ENCODE measurements around the gene DELE1.

DELE1 gene, protein sequence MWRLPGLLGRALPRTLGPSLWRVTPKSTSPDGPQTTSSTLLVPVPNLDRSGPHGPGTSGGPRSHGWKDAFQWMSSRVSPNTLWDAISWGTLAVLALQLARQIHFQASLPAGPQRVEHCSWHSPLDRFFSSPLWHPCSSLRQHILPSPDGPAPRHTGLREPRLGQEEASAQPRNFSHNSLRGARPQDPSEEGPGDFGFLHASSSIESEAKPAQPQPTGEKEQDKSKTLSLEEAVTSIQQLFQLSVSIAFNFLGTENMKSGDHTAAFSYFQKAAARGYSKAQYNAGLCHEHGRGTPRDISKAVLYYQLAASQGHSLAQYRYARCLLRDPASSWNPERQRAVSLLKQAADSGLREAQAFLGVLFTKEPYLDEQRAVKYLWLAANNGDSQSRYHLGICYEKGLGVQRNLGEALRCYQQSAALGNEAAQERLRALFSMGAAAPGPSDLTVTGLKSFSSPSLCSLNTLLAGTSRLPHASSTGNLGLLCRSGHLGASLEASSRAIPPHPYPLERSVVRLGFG

DNA sequence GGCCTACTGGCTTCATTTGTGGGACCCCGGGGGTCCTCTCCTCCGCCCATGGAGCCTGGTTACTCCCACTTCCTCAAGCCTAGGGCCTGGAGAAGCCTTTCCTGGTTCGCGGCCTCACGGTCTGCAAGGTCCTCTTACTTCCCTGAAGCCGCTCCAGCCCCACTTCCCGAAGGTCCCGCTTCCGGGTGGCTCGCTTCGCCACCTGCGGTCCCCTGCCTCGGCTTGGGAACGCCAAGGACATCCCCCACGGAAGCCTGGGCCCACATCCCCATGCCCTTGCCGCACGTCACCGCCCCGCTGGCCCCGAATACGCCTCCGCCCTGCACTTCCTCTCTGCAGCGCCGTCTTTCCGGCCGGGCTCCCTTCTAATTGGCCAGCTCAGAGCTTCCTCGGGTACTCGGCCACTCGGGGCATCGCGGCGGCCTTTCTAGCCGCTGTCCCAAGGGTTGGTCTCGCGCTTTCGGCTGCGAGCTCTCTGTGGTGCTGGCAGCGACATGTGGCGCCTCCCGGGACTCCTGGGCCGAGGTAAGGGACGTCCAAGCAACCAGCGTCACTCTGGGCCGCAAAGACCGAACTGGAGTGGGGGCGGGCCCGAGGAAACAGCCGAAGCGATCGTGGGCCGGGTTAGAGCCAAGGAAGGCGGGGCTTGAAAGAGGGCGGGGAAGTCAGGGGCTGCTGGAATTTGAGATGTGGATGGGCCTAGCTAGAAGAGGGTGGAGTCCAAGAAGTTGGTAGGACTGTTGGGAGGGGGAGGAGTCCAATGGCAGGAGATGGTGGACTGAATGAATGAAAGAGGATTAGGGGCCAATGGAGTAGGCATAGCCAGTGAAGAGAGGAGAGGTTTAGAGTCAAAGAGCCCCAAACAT is at the start of gene DELE1:
DELE1 (plus strand) TSS at position 424 of the 866 bp plus-strand sequence; CDS start at position 495, 71 bp downstream.
- peak; percentile 98 for DNase-seq

DNA sequence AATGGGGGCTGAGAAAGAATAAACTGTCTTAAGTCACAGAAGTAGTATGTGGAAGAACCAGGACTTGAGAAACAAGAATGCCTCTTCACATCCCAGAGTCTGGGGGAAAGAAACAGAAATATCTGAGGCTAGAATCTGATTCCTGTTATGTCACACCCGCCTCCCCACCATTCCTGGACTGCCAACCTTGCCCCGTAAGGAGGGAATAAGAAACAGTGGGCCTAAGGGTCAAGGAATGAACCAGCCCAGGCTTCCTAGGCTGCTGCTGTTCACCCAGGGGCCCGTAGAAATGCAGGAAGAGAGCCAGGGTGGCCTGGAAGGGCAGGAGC is 49.8 kb upstream of the DELE1 start:
- DNase-seq = no peak

DNA sequence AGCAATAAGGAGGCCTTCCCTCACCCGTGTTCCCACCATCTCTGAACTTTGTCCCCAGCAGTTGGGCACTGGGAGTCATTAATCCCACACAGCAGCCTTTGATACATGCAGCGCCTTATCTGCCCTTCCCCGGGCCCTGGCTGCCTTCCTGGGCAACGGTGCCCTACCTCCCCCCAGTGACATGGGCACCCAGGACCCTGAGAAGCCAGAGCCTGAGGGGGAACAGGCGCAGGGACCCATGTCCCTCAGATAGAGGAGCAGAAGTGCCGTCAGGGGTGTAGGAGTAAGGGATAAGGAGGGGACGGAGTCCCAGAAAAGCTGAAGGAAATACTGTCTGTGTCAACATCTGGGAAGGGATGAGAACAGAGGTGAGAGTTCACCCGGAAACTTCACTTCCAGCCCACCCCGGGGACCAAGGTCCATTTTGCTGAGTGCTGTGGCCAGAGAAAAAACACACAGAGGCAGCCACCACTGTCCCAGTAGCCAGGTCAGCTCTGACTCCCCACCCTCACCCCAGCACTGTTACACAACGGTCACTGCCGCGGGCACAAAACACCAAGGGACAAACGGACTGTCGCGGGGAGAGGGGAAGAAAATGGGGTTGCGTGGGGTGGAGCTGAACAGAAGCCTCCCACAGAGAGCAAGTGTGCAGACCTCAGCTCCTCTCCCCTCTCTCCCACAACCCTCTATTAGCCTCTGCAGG is 49.3 kb upstream of the DELE1 start:
- DNase-seq = peak; percentile 30

DNA sequence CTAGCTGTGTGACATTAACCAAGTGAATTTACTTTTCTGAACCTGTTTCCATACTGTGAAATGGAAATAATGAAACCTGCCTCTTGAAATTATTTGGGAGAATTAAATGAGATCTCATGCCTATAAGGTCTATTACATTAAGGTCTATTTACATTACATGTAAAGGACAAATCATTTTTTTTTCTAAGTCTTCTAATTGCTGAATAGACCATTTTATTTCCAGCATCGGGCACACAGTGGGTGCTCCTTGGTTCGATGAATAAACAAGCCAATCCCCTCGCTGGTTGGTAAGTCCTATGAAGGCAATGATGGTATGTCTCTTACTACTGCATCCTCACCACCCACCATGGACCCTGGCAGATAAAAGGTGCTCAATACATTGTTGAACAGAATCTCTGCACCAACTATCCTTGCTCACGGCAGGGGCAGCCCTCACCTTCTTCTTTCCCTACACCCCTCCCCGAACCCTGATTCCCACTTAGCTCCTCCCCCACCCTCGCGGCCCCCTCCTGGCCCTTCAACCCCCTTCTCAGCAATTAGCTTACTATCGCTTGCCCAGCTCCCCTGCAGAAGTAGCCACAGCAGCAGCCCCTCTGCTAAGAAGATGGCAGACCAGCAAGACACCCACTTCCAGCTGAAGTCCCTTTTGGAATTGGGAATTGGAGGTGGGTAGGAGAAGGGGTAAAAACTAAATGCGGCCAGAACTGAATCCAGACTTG is 48.5 kb upstream of the DELE1 start:
- no peak for DNase-seq

DNA sequence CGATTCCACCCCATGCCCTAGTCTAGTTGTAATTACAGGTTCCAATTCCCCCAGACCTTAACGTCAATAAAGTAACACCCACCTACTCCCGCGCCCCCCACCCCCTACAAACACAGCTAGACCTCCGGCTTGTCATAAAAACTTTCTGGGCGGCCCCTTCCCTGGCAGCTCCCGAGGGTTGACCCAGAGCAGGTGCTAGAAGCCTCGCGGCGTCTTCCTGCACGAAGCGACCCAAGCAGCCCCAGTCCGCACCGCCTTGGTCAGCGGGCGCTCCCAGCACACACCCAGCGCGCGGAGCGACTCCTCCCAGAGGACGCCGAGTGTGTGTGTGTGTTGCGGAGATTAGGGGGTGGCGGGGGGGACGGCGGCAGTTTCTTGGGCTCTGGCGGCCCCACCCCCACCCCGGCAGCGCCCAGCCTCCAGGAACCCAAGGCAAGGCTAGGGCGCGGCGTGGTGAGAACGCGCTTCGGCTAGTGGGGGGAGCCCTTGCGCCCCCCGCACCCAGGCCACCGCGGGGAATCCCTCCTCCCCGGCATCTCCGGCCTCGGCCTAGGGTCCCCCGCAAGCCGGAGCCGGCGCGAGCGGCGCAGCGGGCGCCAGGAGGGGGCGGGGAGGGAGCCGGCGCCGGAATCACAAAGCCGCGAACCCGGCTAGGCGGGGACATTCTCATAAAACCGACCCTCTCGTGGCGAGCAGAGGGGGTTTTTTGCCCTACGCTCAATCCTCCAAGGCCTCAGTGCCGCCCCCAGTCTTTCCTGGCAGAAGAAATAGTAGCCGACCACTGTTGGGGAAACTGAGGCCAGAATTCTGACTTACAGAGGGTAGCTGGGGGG is 47.7 kb upstream of the DELE1 start:
- DNase-seq = peak; percentile 89

DNA sequence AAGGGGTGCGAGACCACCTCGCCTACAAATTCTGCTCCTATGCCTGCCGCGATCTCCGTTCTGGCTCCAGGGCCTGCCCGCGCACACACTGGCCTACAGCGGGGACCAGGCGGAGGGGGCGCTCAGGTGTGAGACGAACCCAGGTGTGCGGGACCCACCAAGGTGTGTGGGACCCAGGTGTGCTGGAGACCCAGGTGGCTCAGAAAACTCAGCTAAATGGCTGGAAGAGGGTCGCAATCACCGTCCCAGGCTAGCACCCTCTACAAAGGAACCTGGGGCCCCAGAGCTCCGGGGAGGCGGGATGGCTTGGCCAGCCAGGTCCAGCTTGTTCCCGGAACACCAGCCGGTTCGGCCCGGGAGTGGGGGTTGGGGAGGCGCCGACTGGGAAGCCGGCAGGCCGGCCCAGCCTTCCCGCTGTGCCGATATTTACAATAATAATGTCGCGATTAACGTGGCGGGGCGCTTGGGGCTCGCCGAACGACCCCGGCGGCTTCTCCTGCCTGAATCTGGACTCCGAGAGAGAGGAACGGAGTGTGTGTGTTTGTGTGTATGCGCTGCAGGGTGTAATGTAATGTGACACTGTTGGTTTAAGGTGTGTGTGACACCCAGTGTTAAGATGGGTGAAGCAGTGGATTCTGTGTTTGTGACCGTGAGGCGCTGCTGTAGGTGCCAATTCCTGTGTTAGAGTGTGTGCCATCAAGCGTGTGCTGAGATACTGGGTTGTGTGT is 46.9 kb upstream of the DELE1 start:
- DNase-seq = peak; percentile 34

DNA sequence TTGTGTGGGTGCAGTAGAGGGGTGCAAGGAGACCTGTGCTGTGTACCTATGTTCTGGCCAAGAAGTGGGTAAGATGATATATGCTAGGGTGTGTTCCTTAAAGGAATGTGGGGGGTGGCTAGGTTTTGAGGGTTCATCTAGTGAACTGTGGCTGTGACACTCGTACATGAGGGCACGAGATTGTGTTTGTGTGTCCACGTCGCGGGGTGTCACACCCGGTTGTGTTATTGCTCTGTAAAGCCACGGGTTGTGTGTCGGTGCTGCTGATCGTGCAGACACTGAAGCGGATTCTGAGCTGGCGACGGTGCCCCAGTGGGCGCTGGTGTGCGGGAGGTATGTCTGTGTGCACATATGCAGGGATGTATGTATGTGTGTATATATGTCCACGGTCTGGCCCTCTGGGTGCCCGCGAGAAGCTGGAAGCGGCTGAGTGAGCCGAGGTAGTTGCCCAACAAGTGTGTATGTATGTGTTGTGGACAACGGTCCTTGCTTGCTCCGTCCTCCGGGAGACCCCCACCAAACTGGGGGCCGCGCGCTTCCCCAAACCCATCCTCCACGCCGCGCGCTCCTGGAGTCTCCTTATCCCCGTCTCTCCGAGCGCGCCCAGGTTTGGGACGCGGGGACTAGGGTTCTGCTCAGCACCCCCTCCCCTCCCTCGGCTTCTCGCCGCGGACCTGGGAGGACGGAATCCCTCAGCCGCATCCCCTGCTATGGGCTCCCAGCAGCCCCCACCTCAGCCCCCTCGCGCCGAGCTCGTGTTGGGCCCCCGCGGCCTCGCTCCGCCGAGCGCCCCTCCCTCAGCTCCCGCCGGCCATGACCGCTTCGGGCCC is 46.1 kb upstream of the DELE1 start:
- DNase-seq = peak; percentile 22

DNA sequence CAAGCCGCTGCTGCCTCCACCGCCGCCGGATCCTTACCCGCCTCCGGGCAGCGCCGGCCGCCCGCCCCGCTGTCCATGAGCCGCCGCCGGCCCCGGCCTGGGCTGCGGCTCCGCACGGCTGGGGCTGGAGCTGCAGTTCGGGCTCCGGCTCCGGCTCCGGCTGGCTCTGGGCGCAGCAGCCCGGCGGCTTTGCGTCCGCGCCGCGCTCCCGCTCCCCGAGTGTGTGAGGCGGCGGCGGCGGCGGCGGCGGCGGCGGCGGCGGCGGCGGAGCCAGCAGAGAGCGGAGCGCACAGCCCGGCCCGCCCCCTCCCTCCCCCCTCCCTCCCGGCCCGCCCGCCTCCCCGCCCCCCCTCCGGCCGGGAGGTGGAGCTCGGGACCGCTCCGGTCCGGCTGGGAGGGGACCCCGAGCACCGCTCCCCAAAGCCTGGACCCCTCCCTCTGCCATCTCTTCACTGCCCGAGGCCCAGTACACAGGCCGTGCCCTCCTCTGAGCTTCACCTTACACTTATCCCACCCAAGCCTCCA is 45.4 kb upstream of the DELE1 start, which contains the start of gene PCDH1:
PCDH1 (minus strand) TSS at position 225 of the 525 bp plus-strand sequence; CDS start at position 77, 148 bp downstream.
- DNase-seq = no peak

DNA sequence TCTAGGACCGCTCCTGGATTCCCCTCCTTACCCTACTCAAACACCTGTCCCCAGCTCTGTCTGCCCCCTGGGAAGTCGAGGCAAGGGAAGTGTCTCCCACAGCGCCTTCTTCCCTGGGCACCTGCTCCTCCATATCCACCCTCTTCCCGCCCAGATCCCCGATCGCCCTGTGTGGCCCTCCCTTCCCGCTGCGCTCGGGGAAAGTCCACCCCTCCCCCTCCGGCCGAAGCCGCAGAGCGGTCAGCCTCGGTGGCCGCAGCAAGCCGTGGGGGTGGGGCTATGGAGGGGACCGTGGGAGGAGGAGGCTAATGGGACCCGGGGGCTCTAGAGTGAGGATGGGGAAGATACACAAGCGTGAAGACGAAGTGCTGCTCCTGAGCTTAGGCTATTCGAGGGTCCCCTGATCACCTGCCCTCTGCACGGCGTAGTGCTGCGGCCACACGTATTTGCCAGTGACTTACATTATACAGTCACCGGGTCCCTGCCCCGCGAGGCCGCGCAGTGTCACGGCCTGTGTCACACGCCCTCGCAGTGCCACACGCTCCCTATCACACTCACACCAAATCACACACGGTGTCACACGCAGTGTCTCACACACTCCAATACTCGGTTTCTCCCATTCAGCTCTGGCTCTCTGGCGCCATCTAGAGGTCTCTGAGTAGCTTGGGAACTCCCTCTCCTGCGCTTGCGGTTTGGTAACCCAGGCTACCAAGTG is 44.8 kb upstream of the DELE1 start:
- DNase-seq = peak; percentile 97

DNA sequence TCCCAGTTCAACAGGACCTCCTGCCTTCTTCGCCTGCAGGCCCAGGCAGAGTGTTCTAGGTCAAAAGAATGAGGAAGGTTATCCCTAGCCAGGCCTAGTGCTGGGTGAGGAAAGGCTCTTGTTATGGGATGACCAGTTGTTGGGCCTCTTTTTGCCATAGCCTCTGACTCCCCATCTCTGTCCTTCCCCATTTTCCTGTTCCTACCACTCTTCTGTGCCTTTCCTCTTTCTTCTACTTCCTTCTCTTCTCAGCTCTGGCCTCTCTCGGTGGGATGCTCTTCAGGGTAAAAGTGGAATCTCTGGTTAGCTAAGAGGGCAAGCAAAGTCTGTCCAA is 44.3 kb upstream of the DELE1 start:
- no peak for DNase-seq

DNA sequence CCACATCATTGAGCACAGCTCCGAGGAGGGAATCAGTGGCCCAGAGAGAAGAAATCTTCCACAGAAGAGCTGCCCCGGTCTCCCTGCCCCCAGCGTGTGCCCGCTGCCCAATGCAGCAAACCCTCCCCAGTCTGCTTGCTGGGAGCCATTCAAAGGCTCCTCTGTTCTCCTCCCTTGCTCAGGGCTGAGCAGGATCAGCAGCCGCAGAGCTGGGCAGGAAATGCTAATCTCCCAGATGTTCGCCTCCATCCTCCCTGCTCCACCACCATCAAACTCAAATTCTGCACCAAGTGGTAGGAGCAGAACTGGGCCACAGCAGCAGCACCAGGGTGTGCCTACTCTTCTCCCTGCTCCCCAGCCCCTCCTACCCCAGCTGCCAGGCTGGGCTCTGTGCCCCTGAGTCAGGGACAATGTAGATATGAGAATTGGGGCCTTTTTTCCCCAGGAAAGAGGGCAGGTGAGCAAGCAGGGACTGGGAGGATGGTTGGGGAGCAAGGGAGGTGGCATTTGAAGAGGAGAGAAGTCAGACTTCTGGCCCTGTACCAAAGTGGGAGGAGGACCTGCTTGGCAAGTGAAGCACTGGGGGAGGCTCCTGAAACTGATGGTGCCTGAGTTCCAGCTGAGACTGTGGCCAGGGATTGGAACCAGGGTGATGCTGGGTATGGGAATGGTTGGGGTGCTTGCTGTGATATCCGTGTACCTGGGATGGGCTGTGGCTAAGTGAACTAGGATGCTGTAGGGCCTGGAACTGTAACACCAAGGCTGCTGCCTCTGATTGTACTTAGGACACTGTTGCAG is 43.5 kb upstream of the DELE1 start:
- no peak for DNase-seq

DNA sequence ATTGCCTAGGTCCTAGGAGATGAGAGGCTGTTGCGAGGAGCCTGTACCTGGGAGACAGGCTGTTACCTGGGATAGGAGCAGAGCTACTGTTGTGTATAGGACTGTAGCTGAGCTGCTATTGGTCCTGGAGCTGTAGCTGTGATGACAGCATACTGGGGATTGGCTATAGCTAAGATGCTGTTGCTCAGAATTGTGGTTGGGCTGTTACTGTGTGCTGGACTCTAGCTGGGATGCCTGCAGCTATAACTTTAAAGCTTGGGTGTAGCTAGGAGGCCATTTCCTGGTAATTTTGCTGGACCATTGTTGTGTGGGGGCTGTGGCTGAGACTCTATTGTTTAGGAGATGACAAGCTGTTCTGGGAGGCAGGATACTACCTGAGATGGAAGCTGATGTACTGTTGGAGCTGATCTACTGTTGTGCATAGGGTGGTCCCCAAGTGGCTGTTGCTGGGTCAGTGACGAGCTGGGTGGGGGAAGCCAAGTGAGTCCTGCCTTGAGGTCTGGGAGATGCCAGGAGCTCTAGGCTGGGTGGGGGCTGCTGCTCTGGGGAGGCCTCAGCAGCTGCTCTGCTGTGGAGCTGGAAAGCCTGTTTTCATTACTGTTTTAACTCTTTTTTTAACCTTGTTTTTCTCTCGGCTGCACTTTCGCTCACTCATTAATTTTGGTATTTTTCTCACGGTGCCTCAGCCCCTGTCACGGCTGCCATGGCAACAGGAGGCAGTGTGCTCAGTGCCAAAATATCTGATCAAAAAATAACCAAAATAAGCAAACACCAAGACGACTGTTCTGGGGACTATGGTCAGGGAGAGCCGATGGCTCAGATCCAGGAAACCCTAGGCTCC is 42.5 kb upstream of the DELE1 start:
- no peak for DNase-seq

DNA sequence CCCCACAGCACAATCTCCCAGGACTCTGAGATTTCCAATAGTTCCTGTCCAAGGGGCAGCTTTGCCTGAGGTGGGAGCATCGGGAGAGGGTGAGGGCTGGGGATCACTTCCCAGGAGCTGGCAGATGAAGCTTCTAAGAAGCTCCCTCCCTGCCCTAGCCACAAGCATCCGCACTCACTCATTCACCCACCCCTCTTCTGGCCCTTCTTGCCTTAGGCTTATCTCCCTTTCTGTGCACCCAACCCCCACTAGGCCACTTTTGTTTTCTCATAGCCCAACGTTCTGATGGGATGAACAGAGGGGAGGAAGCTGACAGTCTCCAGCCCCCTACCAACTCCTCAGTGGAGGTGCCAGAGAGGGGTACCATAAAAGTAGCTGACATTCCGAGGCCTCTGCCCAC is 41.8 kb upstream of the DELE1 start:
- DNase-seq = no peak

DNA sequence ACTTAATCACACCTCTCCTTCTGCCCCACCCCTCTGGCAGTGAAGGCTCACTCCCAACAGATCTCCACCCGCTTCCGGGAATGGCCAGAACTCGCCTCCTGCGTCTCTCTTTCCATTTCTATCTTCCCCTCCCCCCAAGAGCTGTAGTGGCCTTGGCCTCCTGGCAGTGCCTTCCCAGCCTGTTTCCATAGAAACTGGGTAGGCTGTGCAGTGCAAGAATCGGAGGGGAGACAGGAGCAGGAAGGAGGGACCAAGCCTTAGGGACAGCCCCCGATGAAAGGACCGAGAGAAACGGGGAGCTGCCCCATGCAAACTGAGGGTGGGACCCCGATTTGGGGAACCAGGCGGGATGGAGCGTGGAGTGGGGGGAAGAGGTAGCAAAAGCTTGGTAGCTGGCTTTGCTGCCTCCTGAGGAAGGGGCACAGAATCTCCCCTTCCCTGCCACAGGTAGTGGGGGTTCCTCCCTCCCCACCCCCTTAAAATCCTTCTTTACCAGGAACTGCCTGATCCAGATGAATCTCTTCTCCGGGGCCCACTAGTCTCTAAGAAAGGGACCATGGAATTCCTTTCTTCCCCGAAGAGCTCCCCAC is 41.0 kb upstream of the DELE1 start:
- no peak for DNase-seq

DNA sequence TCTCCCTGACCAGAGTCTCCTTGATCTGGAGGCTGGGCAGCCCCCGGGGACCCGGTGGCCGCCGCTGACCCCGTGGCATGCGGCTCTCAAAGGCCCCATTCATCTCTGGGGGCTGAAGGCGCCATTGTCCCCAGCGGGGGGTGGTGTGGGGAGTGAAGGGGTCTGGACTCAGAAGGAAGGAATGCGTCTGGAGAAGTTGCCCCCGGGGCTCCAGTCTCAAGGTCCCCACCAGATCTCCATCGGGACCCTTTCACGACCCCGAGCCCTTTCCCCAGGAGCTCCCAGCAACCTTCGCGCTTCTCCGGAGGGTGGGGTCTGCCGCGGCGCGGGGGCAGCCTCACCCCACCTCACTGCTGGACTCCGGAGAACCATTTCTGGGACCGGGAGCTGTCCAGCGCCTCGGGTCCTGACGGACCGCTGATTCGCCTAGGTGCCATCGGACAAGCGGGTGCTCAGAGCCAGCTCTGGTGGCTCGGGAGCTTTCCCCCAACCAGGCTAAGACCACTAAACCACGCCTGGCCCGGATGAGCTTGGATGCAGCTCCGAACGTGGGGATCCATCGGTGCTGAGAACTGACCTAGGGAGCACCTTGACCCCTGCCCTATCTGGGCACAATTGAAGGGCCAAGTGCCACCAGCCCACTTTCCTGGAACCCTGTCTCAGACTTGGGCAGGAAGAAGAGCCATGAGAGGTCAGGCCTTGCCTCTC is 40.3 kb upstream of the DELE1 start:
- peak; percentile 56 for DNase-seq

DNA sequence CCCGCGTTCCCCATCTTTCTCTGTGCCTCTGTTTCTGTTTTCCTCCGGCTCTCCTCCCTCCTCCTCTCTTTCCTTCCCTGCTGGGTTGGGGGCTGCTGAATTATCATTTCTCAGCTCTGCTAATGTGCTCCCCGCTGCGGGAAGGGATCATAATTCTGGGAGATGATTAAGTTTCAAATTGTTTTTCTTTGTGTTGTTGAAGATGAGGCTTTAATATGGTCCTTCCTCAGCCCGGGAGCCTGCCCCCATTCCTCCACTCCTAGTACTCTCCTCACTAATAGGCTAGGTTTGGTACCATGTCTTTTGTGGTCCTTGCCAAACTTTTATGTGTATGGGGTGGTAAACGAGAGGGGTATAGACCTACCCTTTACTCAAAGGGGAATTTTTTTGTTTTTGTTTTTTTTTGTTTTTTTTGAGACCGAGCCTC is 39.8 kb upstream of the DELE1 start:
- DNase-seq = no peak

Data from hematopoietic multipotent progenitor cell treated with erythropoietin and hydrocortisone succinate and interleukin-3 and kit ligand, for 6 days (in vitro differentiated cells).